SK-N-DZ (cell line): ENCODE measurements around the gene EEF2.

ENCODE experiments used
- DNase-seq: peaks from one replicate; pipeline ENCODE4 v3.0.0-alpha.2; 2015; ENCODE audit warnings: low spot score

Gene EEF2

GRCh38 chr19:3986260-3987041 is 1.2 kb upstream of the EEF2 start:
- peak; percentile 76 for DNase-seq

GRCh38 chr19:3985643-3986259 is 488 bp upstream of the EEF2 start:
- no peak for DNase-seq

GRCh38 chr19:3984584-3984907 is 717 bp downstream of the EEF2 start:
- no peak for DNase-seq

- DNase-seq = no peak
Measured at GRCh38 chr19:3983936-3984583, 1.2 kb downstream of the EEF2 start.

GRCh38 chr19:3983542-3983914 is 1.7 kb downstream of the EEF2 start:
- DNase-seq = no peak

GRCh38 chr19:3982701-3983541 is 2.3 kb downstream of the EEF2 start:
- DNase-seq = no peak

GRCh38 chr19:3981736-3982681 is 3.3 kb downstream of the EEF2 start:
- DNase-seq = no peak

- no peak for DNase-seq
Measured at GRCh38 chr19:3981373-3981735, 3.9 kb downstream of the EEF2 start.

- DNase-seq = no peak
Measured at GRCh38 chr19:3980353-3981251, 4.7 kb downstream of the EEF2 start.

- no peak for DNase-seq
Measured at GRCh38 chr19:3979674-3980352, 5.5 kb downstream of the EEF2 start.

GRCh38 chr19:3979289-3979673 is 6.0 kb downstream of the EEF2 start:
- DNase-seq = no peak

GRCh38 chr19:3978145-3978544 is 7.1 kb downstream of the EEF2 start:
- DNase-seq = no peak

GRCh38 chr19:3977242-3978143 is 7.8 kb downstream of the EEF2 start:
- DNase-seq = no peak

GRCh38 chr19:3976495-3977241 is 8.6 kb downstream of the EEF2 start:
- no peak for DNase-seq

GRCh38 chr19:3975637-3976087 is 9.6 kb downstream of the EEF2 start:
- no peak for DNase-seq

GRCh38 chr19:3975144-3975543 is 10.1 kb downstream of the EEF2 start:
- no peak for DNase-seq

- peak; percentile 96 for DNase-seq
Measured at GRCh38 chr19:3970808-3971598, 14.3 kb downstream of the EEF2 start, which contains the start of gene DAPK3. Gene DAPK3 (minus strand): TSS chr19:3971099. CDS start chr19:3969735, 1,364 bp downstream.
